22Rv1 (cell line): ENCODE measurements around the gene ZBTB3.
A peak's percentile ranks its signal among the peaks of the same experiment; 100 is the strongest.

ENCODE experiments used
- ZFX ChIP-seq: fragments of 450-650 bp; IDR thresholded peaks from 2 replicates; pipeline ENCODE4 v1.6.1; 2017; ENCODE audit warnings: antibody characterized with exemption, borderline replicate concordance
- TF ChIP-seq, protein P1 (sequence below): fragments of 450-650 bp; IDR thresholded peaks from 2 replicates; pipeline ENCODE4 v1.5.1; 2017; ENCODE audit warnings: mild to moderate bottlenecking

DNA sequence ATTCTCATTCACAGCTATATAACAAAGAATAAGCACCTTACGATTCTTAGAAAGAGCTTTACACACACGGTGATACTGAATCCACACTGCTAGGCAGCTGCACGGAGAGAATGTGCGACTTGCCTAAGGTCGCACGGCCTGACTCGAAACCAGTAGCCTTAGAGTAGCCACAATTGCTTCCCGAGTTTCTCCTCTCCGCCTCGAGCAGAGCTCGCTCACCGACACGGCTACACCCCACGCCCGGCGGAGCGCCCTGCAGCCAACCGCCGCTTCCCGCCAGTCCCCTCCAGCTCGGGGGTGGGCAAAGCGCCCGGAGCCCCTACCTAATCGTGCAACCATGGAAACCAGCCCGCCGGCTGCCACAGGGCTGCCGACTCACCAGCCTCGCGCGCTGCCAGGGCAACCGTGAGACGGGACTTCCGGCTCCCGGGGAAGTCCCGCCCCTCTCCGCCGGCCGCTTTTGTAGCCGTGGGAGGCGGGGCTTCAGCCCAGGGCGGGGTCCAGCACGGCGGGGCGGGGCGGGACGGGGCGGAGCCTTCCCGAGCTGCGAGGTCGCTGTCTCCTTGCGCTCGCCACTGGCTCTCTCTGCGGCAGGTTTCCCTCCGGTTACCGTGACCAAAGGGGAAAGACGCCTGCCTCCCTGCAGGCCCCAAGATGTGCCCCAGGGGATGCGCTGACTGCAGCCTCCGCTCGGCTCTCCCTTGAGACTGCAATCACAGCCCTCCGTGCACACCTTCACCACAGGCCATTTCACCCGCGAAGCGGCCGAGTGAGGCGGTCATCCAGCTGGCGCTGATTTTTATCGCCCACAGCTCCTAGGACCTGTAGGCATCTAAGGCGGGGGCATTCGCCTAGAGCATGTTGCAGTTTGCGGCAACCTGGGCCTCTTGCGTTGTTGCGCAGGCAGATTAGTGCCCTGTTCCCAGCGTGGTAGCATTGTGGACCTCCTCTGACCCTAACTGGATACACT lies 47.8 kb downstream of the ZBTB3 start:
- TF ChIP-seq, protein P1, sequence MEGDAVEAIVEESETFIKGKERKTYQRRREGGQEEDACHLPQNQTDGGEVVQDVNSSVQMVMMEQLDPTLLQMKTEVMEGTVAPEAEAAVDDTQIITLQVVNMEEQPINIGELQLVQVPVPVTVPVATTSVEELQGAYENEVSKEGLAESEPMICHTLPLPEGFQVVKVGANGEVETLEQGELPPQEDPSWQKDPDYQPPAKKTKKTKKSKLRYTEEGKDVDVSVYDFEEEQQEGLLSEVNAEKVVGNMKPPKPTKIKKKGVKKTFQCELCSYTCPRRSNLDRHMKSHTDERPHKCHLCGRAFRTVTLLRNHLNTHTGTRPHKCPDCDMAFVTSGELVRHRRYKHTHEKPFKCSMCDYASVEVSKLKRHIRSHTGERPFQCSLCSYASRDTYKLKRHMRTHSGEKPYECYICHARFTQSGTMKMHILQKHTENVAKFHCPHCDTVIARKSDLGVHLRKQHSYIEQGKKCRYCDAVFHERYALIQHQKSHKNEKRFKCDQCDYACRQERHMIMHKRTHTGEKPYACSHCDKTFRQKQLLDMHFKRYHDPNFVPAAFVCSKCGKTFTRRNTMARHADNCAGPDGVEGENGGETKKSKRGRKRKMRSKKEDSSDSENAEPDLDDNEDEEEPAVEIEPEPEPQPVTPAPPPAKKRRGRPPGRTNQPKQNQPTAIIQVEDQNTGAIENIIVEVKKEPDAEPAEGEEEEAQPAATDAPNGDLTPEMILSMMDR, result 0 out of 2 replicates have a peak, but pooled peaks have one; percentile 3
- TF ChIP-seq ZFX, result no peak
